AG09319 (cell line): ENCODE measurements around the gene RNU5D-1.

Experiments used
- DNase-seq: peaks from one replicate; pipeline ENCODE4 v3.0.0-alpha.2; 2010; ENCODE audit warnings: low read depth; ENCODE audit errors: extremely low read depth
- CTCF ChIP-seq: IDR thresholded peaks from 2 replicates; pipeline ENCODE4 v1.5.1; 2011; ENCODE audit warnings: low read depth, mild to moderate bottlenecking, inconsistent platforms, low read length, moderate library complexity

Gene RNU5D-1

GRCh38 chr1:44689447-44689765 is 41.6 kb downstream of the RNU5D-1 start:
- DNase-seq = no peak
- no peak for TF ChIP-seq CTCF

DNA sequence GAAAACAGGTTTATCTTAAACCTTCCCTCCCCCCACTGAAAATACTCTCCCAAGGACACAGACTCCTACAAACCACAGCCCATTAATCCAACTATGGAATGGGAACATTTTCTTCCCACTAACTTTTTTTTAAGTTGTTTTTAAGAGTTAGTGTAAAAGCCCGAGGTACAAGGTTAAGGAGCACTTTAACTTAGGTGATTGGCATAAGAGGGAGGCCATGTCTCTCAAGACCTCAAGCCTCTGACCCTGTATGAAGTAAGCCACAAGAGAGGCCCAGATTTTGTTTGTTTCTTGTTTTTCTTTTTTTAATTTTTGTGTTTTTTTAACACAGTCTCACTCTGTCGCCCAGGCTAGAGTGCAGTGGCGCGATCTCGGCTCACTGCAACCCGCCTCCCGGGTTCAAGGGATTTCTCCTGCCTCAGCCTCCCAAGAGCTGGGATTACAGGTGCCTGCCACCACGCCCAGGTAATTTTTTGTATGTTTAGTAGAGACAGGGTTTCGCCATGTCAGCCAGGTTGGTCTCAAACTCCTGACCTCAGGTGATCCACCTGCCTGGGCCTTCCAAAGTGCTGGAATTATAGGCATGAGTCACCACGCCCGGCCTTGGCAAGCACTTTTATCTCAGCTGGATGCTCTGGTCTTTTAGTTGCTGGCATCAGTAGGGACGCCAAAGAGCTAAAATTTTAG is 42.1 kb downstream of the RNU5D-1 start:
- no peak for TF ChIP-seq CTCF

GRCh38 chr1:44685881-44686280 is 45.1 kb downstream of the RNU5D-1 start:
- DNase-seq = no peak
- no peak for TF ChIP-seq CTCF

More for the DNA sequence above, 42.1 kb downstream of the RNU5D-1 start:
- DNase-seq = no peak

- no peak for TF ChIP-seq CTCF
- DNase-seq = no peak
Measured at GRCh38 chr1:44685218-44685617, 45.8 kb downstream of the RNU5D-1 start.

GRCh38 chr1:44684525-44684924 is 46.4 kb downstream of the RNU5D-1 start:
- TF ChIP-seq CTCF = no peak
- no peak for DNase-seq

GRCh38 chr1:44682883-44683265 is 48.1 kb downstream of the RNU5D-1 start:
- DNase-seq = no peak
- TF ChIP-seq CTCF = no peak

DNA sequence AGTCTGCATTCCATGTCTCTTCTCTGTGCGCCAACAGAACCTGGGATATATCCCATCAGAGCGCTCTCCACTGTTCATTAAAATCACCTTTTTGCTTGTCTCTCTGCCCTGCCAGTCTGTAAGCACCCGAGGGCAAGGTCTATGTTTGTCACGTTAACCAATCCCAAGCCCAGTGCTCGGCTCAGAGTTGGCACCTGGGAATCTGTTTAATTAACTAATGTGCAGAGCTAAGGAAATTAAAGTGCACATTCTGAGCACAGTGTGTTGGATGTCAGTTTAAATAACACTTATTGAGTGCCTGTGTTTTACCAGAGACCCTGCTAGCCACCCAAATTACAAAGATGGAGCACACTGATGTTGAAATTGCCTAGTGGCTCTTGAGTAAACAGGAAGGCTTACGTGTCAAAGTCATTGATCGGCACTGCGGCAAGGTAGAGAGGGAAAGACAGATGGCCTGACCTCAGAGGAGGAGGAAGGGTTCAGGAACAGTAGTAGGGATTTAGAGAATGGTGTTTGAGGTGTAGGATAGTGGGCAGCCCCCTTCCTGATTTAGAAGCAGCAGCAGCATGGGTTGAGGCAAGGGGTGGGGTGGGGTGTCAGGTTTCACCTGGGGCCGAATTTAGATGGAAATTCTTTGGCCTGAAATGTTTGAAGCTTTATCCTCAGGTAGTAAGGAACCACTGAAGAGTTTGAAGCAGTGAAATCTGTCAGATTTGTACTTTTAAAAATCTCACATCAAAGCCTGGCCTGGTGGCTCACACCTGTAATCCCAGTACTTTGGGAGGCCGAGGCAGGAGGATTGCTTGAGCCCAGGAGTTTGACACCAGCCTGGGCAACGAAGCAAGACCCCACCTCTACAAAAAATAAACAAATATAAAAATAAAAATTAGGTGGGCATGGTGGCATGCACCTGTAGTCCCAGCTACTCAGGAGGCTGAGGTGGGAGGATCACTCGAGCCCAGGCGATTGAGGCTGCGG is 48.8 kb downstream of the RNU5D-1 start:
- no peak for TF ChIP-seq CTCF
- DNase-seq = no peak
